Measurements from ENCODE around the gene SSX2IP.

SSX2IP gene, protein sequence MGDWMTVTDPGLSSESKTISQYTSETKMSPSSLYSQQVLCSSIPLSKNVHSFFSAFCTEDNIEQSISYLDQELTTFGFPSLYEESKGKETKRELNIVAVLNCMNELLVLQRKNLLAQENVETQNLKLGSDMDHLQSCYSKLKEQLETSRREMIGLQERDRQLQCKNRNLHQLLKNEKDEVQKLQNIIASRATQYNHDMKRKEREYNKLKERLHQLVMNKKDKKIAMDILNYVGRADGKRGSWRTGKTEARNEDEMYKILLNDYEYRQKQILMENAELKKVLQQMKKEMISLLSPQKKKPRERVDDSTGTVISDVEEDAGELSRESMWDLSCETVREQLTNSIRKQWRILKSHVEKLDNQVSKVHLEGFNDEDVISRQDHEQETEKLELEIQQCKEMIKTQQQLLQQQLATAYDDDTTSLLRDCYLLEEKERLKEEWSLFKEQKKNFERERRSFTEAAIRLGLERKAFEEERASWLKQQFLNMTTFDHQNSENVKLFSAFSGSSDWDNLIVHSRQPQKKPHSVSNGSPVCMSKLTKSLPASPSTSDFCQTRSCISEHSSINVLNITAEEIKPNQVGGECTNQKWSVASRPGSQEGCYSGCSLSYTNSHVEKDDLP

DNA sequence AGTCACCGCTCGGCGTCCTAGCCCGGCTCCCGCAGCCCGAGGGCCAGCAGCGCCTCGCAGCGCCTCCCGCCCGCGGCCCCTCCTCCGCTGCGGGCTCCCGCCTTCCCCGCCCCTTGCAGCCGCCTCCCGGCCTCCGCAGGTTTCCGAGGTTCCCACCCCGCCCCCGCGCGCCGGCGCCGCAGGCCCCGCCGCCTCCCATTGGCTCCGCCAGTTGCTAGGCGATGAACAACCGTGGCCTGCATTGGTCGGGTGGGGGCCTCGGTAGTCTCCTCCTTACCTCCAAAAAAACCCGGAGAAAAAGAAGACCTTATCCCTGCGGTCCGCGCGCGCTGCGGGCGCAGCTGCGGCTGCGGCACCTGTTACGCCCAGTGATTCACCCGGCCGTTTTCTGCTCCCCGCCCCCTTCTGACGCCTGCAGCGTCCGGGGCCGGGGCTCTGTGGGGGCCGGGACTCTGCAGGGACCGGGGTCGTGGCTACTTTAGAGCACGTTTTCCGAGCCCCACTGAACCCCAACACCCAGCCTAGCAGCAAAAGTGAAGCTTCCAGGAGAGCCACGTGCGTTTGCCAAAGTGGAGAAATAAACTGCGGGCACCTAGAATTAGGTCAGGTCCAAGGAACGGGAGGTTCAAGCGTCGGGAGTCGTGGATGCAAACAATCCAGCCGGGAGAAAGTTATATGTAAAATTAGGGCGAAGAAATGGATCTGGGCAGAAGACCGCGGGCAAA lies at the start of gene SSX2IP:
SSX2IP (minus strand) TSS at position 65 of the 725 bp plus-strand sequence. CDS start 19,242 bp downstream, outside the sequence.
- in situ Hi-C loops (cut with HindIII; ENCODE audit: low pct_ligation_motif_present, low sequenced_read_pairs): no loop called here
- Histone ChIP-seq H3K4me3 (ENCODE audit: low read depth, low read length) (peak within 1 kb of the TSS; percentile 77), H3K27me3 (replicated peaks) (no peaks in the 10 kb centered on the region), H3K36me3 (replicated peaks) (no peaks in the 10 kb centered on the region), H3K27ac (peak within 1 kb of the TSS; percentile 62)
- DNase-seq: peak; percentile 97
- TF ChIP-seq, protein P1, sequence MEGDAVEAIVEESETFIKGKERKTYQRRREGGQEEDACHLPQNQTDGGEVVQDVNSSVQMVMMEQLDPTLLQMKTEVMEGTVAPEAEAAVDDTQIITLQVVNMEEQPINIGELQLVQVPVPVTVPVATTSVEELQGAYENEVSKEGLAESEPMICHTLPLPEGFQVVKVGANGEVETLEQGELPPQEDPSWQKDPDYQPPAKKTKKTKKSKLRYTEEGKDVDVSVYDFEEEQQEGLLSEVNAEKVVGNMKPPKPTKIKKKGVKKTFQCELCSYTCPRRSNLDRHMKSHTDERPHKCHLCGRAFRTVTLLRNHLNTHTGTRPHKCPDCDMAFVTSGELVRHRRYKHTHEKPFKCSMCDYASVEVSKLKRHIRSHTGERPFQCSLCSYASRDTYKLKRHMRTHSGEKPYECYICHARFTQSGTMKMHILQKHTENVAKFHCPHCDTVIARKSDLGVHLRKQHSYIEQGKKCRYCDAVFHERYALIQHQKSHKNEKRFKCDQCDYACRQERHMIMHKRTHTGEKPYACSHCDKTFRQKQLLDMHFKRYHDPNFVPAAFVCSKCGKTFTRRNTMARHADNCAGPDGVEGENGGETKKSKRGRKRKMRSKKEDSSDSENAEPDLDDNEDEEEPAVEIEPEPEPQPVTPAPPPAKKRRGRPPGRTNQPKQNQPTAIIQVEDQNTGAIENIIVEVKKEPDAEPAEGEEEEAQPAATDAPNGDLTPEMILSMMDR (IDR thresholded peaks at IDR 0.05; ENCODE audit: low read depth, low read length, missing control alignments): no peak

DNA sequence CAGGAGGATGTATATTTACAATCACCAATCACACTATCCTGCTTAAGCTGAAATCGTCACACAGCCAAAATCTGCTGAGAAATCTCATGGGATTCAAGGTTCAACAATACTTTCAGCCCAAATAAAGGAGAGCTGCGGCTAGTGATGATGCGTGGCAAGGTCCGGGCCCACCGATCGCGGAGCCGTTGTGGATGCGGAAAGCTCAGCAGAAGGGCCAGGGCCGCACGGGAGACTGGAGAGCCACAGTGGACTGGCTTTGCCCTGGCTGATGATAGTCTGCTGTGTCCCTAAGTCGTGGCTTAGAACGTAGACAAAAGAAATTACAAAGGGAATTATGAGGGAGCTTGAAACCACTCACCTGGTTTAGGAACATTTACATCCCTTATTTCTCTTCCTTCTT lies 48.0 kb upstream of the SSX2IP start:
- in situ Hi-C loops (cut with HindIII; ENCODE audit: low pct_ligation_motif_present, low sequenced_read_pairs): no loop called here
- Histone ChIP-seq H3K27ac (no peak overlapping the region), H3K4me3 (ENCODE audit: low read depth, low read length) (no peak overlapping the region), H3K27me3 (replicated peaks) (no peaks in the 10 kb centered on the region), H3K36me3 (replicated peaks) (no peaks in the 10 kb centered on the region)
- DNase-seq: no peak
- TF ChIP-seq, protein P1 (IDR thresholded peaks at IDR 0.05; ENCODE audit: low read depth, low read length, missing control alignments): no peak

DNA sequence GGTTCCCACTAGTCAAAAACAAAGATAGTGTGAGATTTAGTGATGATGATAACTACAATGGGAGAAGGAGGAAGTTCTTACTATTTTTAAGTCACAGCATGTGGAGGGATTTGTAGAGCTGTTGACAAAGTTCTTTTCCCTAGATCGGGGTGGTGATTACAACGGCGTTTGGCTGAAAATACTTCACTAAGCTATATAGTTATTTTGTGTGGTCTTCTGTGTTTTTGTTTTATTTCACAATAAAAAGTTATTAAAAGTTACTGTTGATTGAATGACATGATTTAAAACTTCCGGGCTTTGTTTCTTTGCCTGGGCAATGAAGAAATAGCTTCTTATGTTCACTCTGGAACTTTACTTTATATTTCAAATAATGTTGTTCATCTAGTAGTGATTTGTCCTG lies 47.3 kb upstream of the SSX2IP start:
- no peak for DNase-seq
- H3K27ac ChIP-seq: no peak overlapping the region
- H3K27me3 ChIP-seq (replicated peaks): no peaks in the 10 kb centered on the region
- in situ Hi-C loops (cut with HindIII; ENCODE audit: low pct_ligation_motif_present, low sequenced_read_pairs): no loop called here
- TF ChIP-seq, protein P1 (IDR thresholded peaks at IDR 0.05; ENCODE audit: low read depth, low read length, missing control alignments): no peak
- no peaks in the 10 kb centered on the region for H3K36me3 ChIP-seq (replicated peaks)
- H3K4me3 ChIP-seq (ENCODE audit: low read depth, low read length): no peak overlapping the region

DNA sequence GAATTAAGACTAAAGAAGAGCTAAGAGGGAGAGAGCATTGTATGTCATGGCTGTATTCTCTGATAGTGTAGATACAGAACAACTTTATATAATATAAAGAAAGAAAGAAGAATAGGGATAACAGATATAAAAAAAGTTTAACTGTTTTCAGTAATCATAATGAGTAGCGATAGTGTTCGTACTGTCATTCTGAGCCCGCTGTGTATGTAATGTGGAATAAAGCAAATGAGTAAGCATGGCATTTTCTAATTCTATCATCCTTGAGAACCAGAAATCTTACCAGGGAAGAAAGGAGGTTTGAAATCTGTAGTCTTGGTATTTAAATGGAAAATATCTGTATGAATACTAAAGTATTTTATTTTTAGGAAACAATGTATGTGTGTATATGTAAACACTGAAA lies 46.7 kb upstream of the SSX2IP start:
- no peaks in the 10 kb centered on the region for H3K27me3 ChIP-seq (replicated peaks)
- H3K4me3 ChIP-seq (ENCODE audit: low read depth, low read length): no peak overlapping the region
- H3K36me3 ChIP-seq (replicated peaks): no peaks in the 10 kb centered on the region
- in situ Hi-C loops (cut with HindIII; ENCODE audit: low pct_ligation_motif_present, low sequenced_read_pairs): no loop called here
- DNase-seq: no peak
- TF ChIP-seq, protein P1 (IDR thresholded peaks at IDR 0.05; ENCODE audit: low read depth, low read length, missing control alignments): no peak
- no peak overlapping the region for H3K27ac ChIP-seq

DNA sequence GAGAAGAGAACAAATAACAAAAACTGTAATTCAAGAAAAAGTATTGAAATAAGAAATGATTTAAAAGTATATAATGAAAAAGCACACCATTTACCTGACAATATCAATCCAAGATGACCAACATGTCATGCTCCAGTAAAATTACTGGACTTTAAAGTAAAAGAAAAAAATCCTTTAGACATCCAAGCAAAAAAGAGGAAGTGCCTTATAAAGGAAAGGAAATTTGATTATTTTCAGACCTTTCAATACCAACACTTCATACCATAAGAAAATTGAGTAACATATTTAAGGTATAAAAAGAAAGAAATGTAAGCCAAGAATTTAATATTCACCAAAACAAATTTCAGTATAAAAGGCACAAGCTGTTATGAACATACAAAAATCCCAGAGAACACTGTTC lies 46.2 kb upstream of the SSX2IP start:
- TF ChIP-seq, protein P1 (IDR thresholded peaks at IDR 0.05; ENCODE audit: low read depth, low read length, missing control alignments): no peak
- Histone ChIP-seq H3K4me3 (ENCODE audit: low read depth, low read length) (no peak overlapping the region), H3K27me3 (replicated peaks) (no peaks in the 10 kb centered on the region), H3K36me3 (replicated peaks) (no peaks in the 10 kb centered on the region), H3K27ac (no peak overlapping the region)
- no peak for DNase-seq
- in situ Hi-C loops (cut with HindIII; ENCODE audit: low pct_ligation_motif_present, low sequenced_read_pairs): no loop called here

Measured in brain microvascular endothelial cell (primary cell).